Progenitor cell of endocrine pancreas (in vitro differentiated cells): ENCODE measurements around the gene GADD45A. TPM values are rescaled to one million over a fixed set of nuclear protein-coding genes. Genes with fewer than 3 reads are reported as not detected.

ENCODE experiments used
- DNase-seq: peaks from one replicate; pipeline ENCODE4 v3.0.0; 2021; ENCODE audit warnings: low spot score; ENCODE audit not compliant: unreplicated experiment
- H3K27ac Mint-ChIP-seq: 2 replicates; pipeline ENCODE4 v1.8.0; 2021; ENCODE audit warnings: mild to moderate bottlenecking, moderate library complexity, mixed read lengths
- H3K27me3 Mint-ChIP-seq: 2 replicates; pipeline ENCODE4 v1.8.0; 2021; ENCODE audit warnings: mixed read lengths
- H3K36me3 Mint-ChIP-seq: 2 replicates; pipeline ENCODE4 v1.8.0; 2022; ENCODE audit warnings: mixed read lengths; ENCODE audit not compliant: insufficient read depth
- H3K4me1 Mint-ChIP-seq: 2 replicates; pipeline ENCODE4 v1.8.0; 2021; ENCODE audit warnings: low read depth, mixed read lengths
- H3K4me3 Mint-ChIP-seq: 2 replicates; pipeline ENCODE4 v1.8.0; 2021; ENCODE audit warnings: low read depth, mild to moderate bottlenecking, moderate library complexity, mixed read lengths
- H3K9me3 Mint-ChIP-seq: 2 replicates; pipeline ENCODE4 v1.8.0; 2021; ENCODE audit warnings: low read depth, mixed read lengths
- CTCF ChIP-seq: fragments of 200-600 bp; sonication (generic); IDR thresholded peaks from one replicate; pipeline ENCODE4 v1.5.0; 2021; ENCODE audit warnings: antibody characterized with exemption, mild to moderate bottlenecking; ENCODE audit not compliant: unreplicated experiment
- total RNA-seq: library from RNA; stranded (reverse); gene quantifications from 2 replicates; pipeline ENCODE4 v1.2.1, GENCODE V29; 2021

GADD45A gene
- total RNA-seq, 1 donor from 2014 or later: 47.7 TPM

DNA sequence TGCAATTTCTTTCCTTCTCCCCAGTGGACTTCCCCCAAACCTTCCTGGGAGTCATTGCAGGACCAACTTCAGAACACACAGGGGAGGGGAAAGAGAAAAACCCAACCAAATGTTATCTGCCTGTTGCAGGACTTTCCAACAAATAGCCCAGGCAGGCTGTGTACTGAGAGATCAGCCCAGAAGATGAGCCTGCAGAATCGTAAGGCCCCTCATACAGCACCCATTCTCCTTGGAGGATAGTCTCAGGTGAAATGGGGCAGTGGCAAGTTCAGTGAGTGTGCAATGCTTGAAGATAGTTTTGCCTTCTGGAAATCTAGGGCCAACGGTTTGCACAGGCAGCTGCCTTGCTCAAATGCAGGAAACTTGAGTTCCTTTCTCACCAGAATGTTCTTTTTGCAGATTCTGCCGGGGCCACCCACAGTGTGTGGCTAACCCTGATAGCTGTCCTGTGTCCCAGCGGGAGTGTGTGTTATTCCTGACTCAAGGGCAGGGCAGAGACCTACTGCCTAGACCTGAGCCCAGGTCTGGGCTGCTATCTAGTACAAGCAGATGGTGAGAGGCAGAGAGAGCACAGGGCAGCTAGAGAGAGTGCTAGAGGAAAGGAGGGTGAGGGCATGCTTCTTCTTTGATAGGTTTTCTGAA, 48.8 kb downstream of the GADD45A start:
- H3K36me3 Mint-ChIP-seq: no peaks in the 10 kb centered on the region
- peaks cover 6% of the 10 kb centered on the region for H3K4me1 Mint-ChIP-seq
- no peaks in the 10 kb centered on the region for H3K27me3 Mint-ChIP-seq
- no peak overlapping the region for H3K4me3 Mint-ChIP-seq
- no peak for TF ChIP-seq CTCF
- H3K27ac Mint-ChIP-seq: no peak overlapping the region
- no peak for DNase-seq
- H3K9me3 Mint-ChIP-seq: no peaks in the 10 kb centered on the region

DNA sequence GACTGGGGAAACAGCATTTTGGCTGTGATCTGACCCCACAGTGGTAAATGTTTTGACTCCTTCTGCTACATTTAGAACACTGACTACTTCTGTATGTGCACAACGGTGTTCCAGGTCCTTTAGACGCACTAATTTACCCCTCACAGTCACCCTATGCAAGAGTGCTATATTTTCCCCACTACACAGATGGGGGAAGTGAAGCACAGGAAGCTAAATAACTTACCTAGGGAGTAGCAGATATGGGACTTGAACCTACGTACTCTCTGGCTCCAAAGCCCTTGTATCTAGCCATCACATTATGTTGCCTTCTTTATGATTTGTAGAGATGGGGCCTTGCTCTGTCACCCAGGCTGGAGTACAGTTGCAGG, 49.3 kb downstream of the GADD45A start:
- H3K36me3 Mint-ChIP-seq: no peaks in the 10 kb centered on the region
- DNase-seq: no peak
- no peak overlapping the region for H3K27ac Mint-ChIP-seq
- H3K9me3 Mint-ChIP-seq: no peaks in the 10 kb centered on the region
- H3K27me3 Mint-ChIP-seq: no peaks in the 10 kb centered on the region
- no peak for TF ChIP-seq CTCF
- peaks cover 6% of the 10 kb centered on the region for H3K4me1 Mint-ChIP-seq
- no peak overlapping the region for H3K4me3 Mint-ChIP-seq

DNA sequence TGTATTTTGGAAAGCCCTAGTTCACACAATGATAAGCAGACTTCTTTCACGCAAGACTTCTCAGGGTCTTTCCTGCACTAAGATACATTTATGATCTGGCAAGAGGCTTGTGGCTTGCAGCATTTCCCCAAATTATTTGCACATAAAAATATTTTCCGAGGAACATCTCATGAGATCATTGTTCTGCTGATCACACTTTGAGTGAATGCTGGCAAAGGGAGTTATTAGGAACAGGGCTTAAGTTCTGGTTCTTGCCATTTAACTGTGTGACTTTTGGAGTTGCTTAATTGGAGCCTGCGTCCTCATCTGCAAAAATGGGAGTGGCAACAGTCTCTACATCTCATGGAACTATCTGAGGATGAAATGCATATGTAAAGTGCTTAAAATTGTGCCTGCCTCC, 50.2 kb downstream of the GADD45A start:
- no peaks in the 10 kb centered on the region for H3K27me3 Mint-ChIP-seq
- no peak for DNase-seq
- no peak for TF ChIP-seq CTCF
- peaks cover 6% of the 10 kb centered on the region for H3K4me1 Mint-ChIP-seq
- H3K9me3 Mint-ChIP-seq: no peaks in the 10 kb centered on the region
- no peak overlapping the region for H3K4me3 Mint-ChIP-seq
- no peak overlapping the region for H3K27ac Mint-ChIP-seq
- H3K36me3 Mint-ChIP-seq: no peaks in the 10 kb centered on the region

DNA sequence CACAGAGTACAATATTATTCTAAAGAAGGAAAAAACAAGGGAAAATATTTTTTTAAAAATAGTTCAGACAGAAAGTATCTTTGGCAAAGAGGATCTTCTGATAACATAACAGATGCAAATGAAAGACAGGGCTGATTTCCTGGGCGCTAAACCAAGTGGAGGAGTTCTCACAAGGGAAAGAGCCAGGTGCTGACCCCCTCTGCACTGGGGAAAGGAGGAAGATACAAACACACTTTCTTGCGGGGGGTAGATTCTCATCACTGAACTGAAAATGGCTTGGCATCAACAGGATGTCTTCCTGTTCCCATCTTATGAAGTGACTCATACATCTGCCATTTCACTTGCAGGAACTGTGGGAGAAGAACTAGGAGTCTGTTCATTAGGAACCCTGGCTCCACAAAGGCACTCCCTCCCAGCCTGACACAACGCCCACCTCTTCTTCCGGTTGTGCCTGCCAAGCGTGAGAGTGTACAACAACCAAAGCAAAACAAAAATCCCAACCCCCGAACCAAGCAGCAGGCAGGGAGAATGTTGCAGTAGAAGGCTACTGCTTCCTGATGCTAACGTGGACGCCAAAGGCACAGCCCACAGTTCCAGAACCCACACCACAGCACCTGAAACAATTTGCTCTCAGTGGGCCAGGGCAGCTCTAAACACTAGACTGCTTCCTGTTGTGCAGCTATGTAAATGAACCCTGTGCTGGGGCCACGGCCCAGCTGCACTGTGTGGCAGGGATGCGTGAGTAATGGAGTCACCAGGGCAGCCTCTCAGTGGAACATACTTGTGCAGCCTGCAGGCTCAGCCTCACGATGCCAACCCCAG, 51.0 kb downstream of the GADD45A start:
- H3K36me3 Mint-ChIP-seq: no peaks in the 10 kb centered on the region
- H3K27me3 Mint-ChIP-seq: no peaks in the 10 kb centered on the region
- no peak overlapping the region for H3K4me3 Mint-ChIP-seq
- H3K27ac Mint-ChIP-seq: no peak overlapping the region
- no peak for TF ChIP-seq CTCF
- no peaks in the 10 kb centered on the region for H3K9me3 Mint-ChIP-seq
- H3K4me1 Mint-ChIP-seq: peaks cover 7% of the 10 kb centered on the region
- no peak for DNase-seq

DNA sequence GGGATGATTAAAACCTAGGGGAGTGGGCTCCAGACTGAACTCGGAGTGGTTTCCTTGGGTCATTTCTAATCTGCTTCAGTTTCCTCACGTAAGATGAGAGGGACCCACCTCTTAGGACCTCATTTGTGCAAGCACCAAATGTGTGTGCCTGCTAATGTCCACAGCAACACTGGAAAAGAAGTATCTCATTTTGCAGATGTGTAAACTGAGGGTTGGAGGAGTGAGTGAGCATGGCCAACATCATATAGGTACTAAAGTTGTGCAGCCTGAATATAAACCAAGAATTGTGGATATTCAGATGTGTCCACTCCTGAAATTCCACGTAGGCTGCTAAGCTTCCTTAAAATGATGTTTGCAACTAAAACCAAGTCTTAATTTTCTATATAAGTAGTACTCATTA, 51.7 kb downstream of the GADD45A start:
- H3K4me3 Mint-ChIP-seq: no peak overlapping the region
- TF ChIP-seq CTCF: no peak

More for the DNA sequence above, 51.7 kb downstream of the GADD45A start:
- Mint-ChIP-seq H3K27ac (no peak overlapping the region), H3K9me3 (no peaks in the 10 kb centered on the region), H3K36me3 (no peaks in the 10 kb centered on the region), H3K4me1 (peaks cover 10% of the 10 kb centered on the region), H3K27me3 (no peaks in the 10 kb centered on the region)
- no peak for DNase-seq
